ENCODE results near the gene NPVF. TPM values are rescaled to one million over a fixed set of nuclear protein-coding genes. Genes with fewer than 3 reads are reported as not detected.

NPVF gene
- not detected for total RNA-seq

- ATAC-seq: no peak
- no peak for DNase-seq (ENCODE audit: low spot score)
Measured at GRCh38 chr7:25228386-25228785, at the start of gene NPVF. TSS of gene NPVF (minus strand) at chr7:25228486. CDS start at chr7:25228439, 47 bp downstream.

- DNase-seq (ENCODE audit: low spot score) (no peak), ATAC-seq (no peak)
Measured at GRCh38 chr7:25272265-25272664, 44.0 kb upstream of the NPVF start.

GRCh38 chr7:25263337-25263736, 35.1 kb upstream of the NPVF start:
- ATAC-seq (no peak), DNase-seq (ENCODE audit: low spot score) (no peak)

- DNase-seq (ENCODE audit: low spot score): no peak
Measured at GRCh38 chr7:25262586-25262985, 34.3 kb upstream of the NPVF start.

GRCh38 chr7:25261545-25262140, 33.4 kb upstream of the NPVF start:
- ATAC-seq (no peak), DNase-seq (ENCODE audit: low spot score) (no peak)

More at GRCh38 chr7:25262586-25262985, 34.3 kb upstream of the NPVF start:
- ATAC-seq: no peak

- DNase-seq (ENCODE audit: low spot score) (no peak), ATAC-seq (no peak)
Measured at GRCh38 chr7:25260862-25261494, 32.7 kb upstream of the NPVF start.

- peak; percentile 99 for ATAC-seq
- DNase-seq (ENCODE audit: low spot score): peak; percentile 70
Measured at GRCh38 chr7:25259487-25260243, 31.4 kb upstream of the NPVF start.

GRCh38 chr7:25256333-25256819, 28.1 kb upstream of the NPVF start:
- no peak for ATAC-seq

GRCh38 chr7:25255611-25256332, 27.5 kb upstream of the NPVF start:
- no peak for DNase-seq (ENCODE audit: low spot score)
- no peak for ATAC-seq

More at GRCh38 chr7:25256333-25256819, 28.1 kb upstream of the NPVF start:
- no peak for DNase-seq (ENCODE audit: low spot score)

- ATAC-seq: no peak
- DNase-seq (ENCODE audit: low spot score): no peak
Measured at GRCh38 chr7:25254604-25255003, 26.3 kb upstream of the NPVF start.

- no peak for ATAC-seq
Measured at GRCh38 chr7:25253714-25254113, 25.4 kb upstream of the NPVF start.

GRCh38 chr7:25250386-25250785, 22.1 kb upstream of the NPVF start:
- ATAC-seq (peak; percentile 41), DNase-seq (ENCODE audit: low spot score) (no peak)

More at GRCh38 chr7:25253714-25254113, 25.4 kb upstream of the NPVF start:
- no peak for DNase-seq (ENCODE audit: low spot score)

- peak; percentile 95 for ATAC-seq
Measured at GRCh38 chr7:25249772-25250171, 21.5 kb upstream of the NPVF start.

GRCh38 chr7:25246306-25246705, 18.0 kb upstream of the NPVF start:
- ATAC-seq: no peak

More at GRCh38 chr7:25249772-25250171, 21.5 kb upstream of the NPVF start:
- no peak for DNase-seq (ENCODE audit: low spot score)

GRCh38 chr7:25244254-25245033, 16.2 kb upstream of the NPVF start:
- DNase-seq (ENCODE audit: low spot score) (no peak), ATAC-seq (no peak)

More at GRCh38 chr7:25246306-25246705, 18.0 kb upstream of the NPVF start:
- no peak for DNase-seq (ENCODE audit: low spot score)

- no peak for ATAC-seq
- no peak for DNase-seq (ENCODE audit: low spot score)
Measured at GRCh38 chr7:25242678-25243077, 14.4 kb upstream of the NPVF start.

GRCh38 chr7:25240896-25241295, 12.6 kb upstream of the NPVF start:
- DNase-seq (ENCODE audit: low spot score): no peak
- no peak for ATAC-seq

- peak; percentile 46 for ATAC-seq
- no peak for DNase-seq (ENCODE audit: low spot score)
Measured at GRCh38 chr7:25240340-25240739, 12.1 kb upstream of the NPVF start.

GRCh38 chr7:25239888-25240287, 11.6 kb upstream of the NPVF start:
- DNase-seq (ENCODE audit: low spot score) (no peak), ATAC-seq (no peak)

- ATAC-seq: no peak
Measured at GRCh38 chr7:25238066-25238725, 9.9 kb upstream of the NPVF start.

More at GRCh38 chr7:25238066-25238725, 9.9 kb upstream of the NPVF start:
- DNase-seq (ENCODE audit: low spot score): no peak

Measured in left lobe of liver (tissue), 2 donors.